SK-N-SH (cell line): ENCODE results near the gene MEIS1. TPM values are rescaled to one million over a fixed set of nuclear protein-coding genes. Genes with fewer than 3 reads are reported as not detected.

Source experiments
- CTCF ChIA-PET: fragments of 300-600, 350-600 bp; formaldehyde crosslinking; extraction: SDS; loops from one replicate; lab custom pipeline; 2021; lab: Yijun Ruan, JAX
- POLR2A ChIA-PET: fragments of 350-600 bp; sonication (Branson Sonifier 250); formaldehyde crosslinking; extraction: SDS; loops from one replicate; lab custom pipeline; 2020; ENCODE audit warnings: antibody characterized with exemption, inconsistent platforms; lab: Yijun Ruan, JAX
- DNase-seq: peaks from one replicate; pipeline ENCODE4 v3.0.0; 2012
- H2AFZ ChIP-seq: fragments of 200-600 bp; sonication (generic); 2 replicates; pipeline ENCODE4 v1.8.1; 2016; ENCODE audit warnings: antibody characterized with exemption, mild to moderate bottlenecking, low read depth
- H3F3A ChIP-seq: fragments of 200-600 bp; sonication (generic); replicated peaks from 2 replicates; pipeline ENCODE3; 2016; ENCODE audit warnings: antibody characterized with exemption, mild to moderate bottlenecking; ENCODE audit not compliant: insufficient read depth
- H3K27ac ChIP-seq, 2 experiments: fragments of 200-500 bp in 1 of 2; fragments of 200-600 bp in 1 of 2; sonication (Bioruptor generic) in 1 of 2; sonication (generic), shearing (Covaris generic) in 1 of 2; 2 replicates each; pipeline versions ENCODE4 v1.5.1 to v1.6.1; 2014 to 2016; ENCODE audit warnings: low read depth in 2 of 2, inconsistent platforms in 1 of 2, low read length in 1 of 2, mild to moderate bottlenecking in 1 of 2, mixed read lengths in 1 of 2
- H3K27me3 ChIP-seq: fragments of 200-600 bp; sonication (generic), shearing (Covaris generic); 2 replicates; pipeline ENCODE4 v1.6.1; 2016; ENCODE audit warnings: mixed run types; ENCODE audit not compliant: insufficient read depth
- H3K36me3 ChIP-seq, 2 experiments: fragments of 200-500 bp in 1 of 2; fragments of 200-600 bp in 1 of 2; sonication (Bioruptor generic) in 1 of 2; sonication (generic) in 1 of 2; replicated peaks in 1 of 2; 2 replicates each; pipeline versions ENCODE3 to v1.5.1; 2014 to 2016; ENCODE audit warnings: low read length in 1 of 2, mild to moderate bottlenecking in 1 of 2; ENCODE audit not compliant: insufficient read depth in 2 of 2, control insufficient read depth in 1 of 2
- H3K4me1 ChIP-seq, 2 experiments: fragments of 200-500 bp in 1 of 2; fragments of 200-600 bp in 1 of 2; sonication (Bioruptor generic) in 1 of 2; sonication (generic), shearing (Covaris generic) in 1 of 2; 2 replicates each; pipeline versions ENCODE4 v1.5.1 to v1.6.1; 2014 to 2016; ENCODE audit warnings: low read depth in 1 of 2, low read length in 1 of 2, mixed run types in 1 of 2; ENCODE audit not compliant: insufficient read depth in 2 of 2, control insufficient read depth in 1 of 2
- H3K4me2 ChIP-seq: fragments of 200-600 bp; sonication (generic), shearing (Covaris generic); 2 replicates; pipeline ENCODE4 v1.6.1; 2017; ENCODE audit warnings: mixed run types
- H3K4me3 ChIP-seq, 2 experiments: fragments of 200-500 bp in 1 of 2; fragments of 200-600 bp in 1 of 2; sonication (Bioruptor generic) in 1 of 2; sonication (generic), shearing (Covaris generic) in 1 of 2; 2 replicates each; pipeline versions ENCODE4 v1.5.1 to v1.8.1; 2014 to 2016; ENCODE audit warnings: low read depth in 2 of 2, inconsistent platforms in 1 of 2, low read length in 1 of 2, mild to moderate bottlenecking in 1 of 2, mixed read lengths in 1 of 2, moderate library complexity in 1 of 2
- H3K79me2 ChIP-seq: fragments of 200-600 bp; sonication (generic); 2 replicates; pipeline ENCODE4 v1.8.1; 2017; ENCODE audit warnings: mild to moderate bottlenecking; ENCODE audit not compliant: insufficient read depth
- H3K9ac ChIP-seq: fragments of 200-600 bp; sonication (generic); 2 replicates; pipeline ENCODE4 v1.6.1; 2017; ENCODE audit warnings: mixed run types
- H3K9me2 ChIP-seq: fragments of 200-600 bp; sonication (generic); 2 replicates; pipeline ENCODE4 v1.6.1; 2017; ENCODE audit warnings: mixed run types
- H3K9me3 ChIP-seq: fragments of 200-600 bp; sonication (generic); 2 replicates; pipeline ENCODE4 v1.6.1; 2017; ENCODE audit warnings: mixed run types, mild to moderate bottlenecking, moderate library complexity
- H4K20me1 ChIP-seq: fragments of 200-600 bp; sonication (generic); 2 replicates; pipeline ENCODE4 v1.6.1; 2017; ENCODE audit warnings: mild to moderate bottlenecking, mixed run types; ENCODE audit not compliant: insufficient read depth
- ELF1 ChIP-seq: IDR thresholded peaks from 2 replicates; pipeline ENCODE4 v1.4.0; 2012
- EP300 ChIP-seq, 2 experiments: IDR thresholded peaks; 2 replicates each; pipeline versions ENCODE4 v1.4.0 to v1.6.1; 2012; ENCODE audit warnings: borderline replicate concordance in 1 of 2, low read depth in 1 of 2, low read length in 1 of 2
- EZH2phosphoT487 ChIP-seq: fragments of 200-600 bp; sonication (generic); IDR thresholded peaks from 2 replicates; pipeline ENCODE4 v1.6.1; 2017; ENCODE audit warnings: low read depth, mixed run types, mild to moderate bottlenecking, antibody characterized with exemption, moderate library complexity, borderline replicate concordance
- FOSL2 ChIP-seq: IDR thresholded peaks from 2 replicates; pipeline ENCODE4 v1.4.0; 2012; ENCODE audit warnings: low read depth, mild to moderate bottlenecking, moderate library complexity, borderline replicate concordance
- FOXM1 ChIP-seq: IDR thresholded peaks from 2 replicates; pipeline ENCODE4 v1.4.0; 2012; ENCODE audit warnings: low read depth, mild to moderate bottlenecking
- GABPA ChIP-seq: IDR thresholded peaks from 2 replicates; pipeline ENCODE4 v1.4.0; 2012; ENCODE audit warnings: low read depth, mild to moderate bottlenecking
- GATA2 ChIP-seq: sonication (generic); formaldehyde crosslinking; IDR thresholded peaks from 2 replicates; pipeline ENCODE4 v1.5.0; 2020; ENCODE audit warnings: mild to moderate bottlenecking, missing genetic modification reagents
- JUND ChIP-seq: IDR thresholded peaks from 2 replicates; pipeline ENCODE4 v1.4.0; 2012
- MEF2A ChIP-seq: IDR thresholded peaks from 2 replicates; pipeline ENCODE4 v1.4.0; 2012; ENCODE audit warnings: low read depth, borderline replicate concordance
- MXI1 ChIP-seq: IDR thresholded peaks from 2 replicates; pipeline ENCODE4 v1.6.1; 2012; ENCODE audit warnings: mild to moderate bottlenecking, low read depth, low read length, improper control_type of control experiment
- NRF1 ChIP-seq: IDR thresholded peaks from 2 replicates; pipeline ENCODE4 v1.6.1; 2012; ENCODE audit warnings: low read depth, mild to moderate bottlenecking, low read length
- RFX5 ChIP-seq: IDR thresholded peaks from 2 replicates; pipeline ENCODE4 v1.6.1; 2012; ENCODE audit warnings: mild to moderate bottlenecking, improper control_type of control experiment, low read length
- RXRA ChIP-seq: IDR thresholded peaks from 2 replicates; pipeline ENCODE4 v1.4.0; 2012; ENCODE audit warnings: low read depth, mild to moderate bottlenecking, borderline replicate concordance
- SIN3A ChIP-seq: IDR thresholded peaks from 2 replicates; pipeline ENCODE4 v1.6.1; 2012; ENCODE audit warnings: low read depth, mild to moderate bottlenecking, low read length, moderate library complexity, borderline replicate concordance
- SMC3 ChIP-seq: IDR thresholded peaks from 2 replicates; pipeline ENCODE4 v1.6.1; 2012; ENCODE audit warnings: low read depth, low read length, improper control_type of control experiment
- TAF1 ChIP-seq: IDR thresholded peaks from 2 replicates; pipeline ENCODE4 v1.6.1; 2012; ENCODE audit warnings: low read depth, mild to moderate bottlenecking, low read length, moderate library complexity, borderline replicate concordance
- TCF12 ChIP-seq: IDR thresholded peaks from 2 replicates; pipeline ENCODE4 v1.4.0; 2012
- WGBS: methylation state at CpG from one replicate; pipeline ENCODE4 v1.1.6; 2017; ENCODE audit warnings: low lambda C conversion rate; 5-methylcytosine and 5-hydroxymethylcytosine counted together
- polyA plus RNA-seq, 3 experiments: library from polyadenylated mRNA; depleted of rRNA; stranded (reverse); fragments of >200 nt; gene quantifications; 2 replicates each; pipeline ENCODE4 v1.2.3, GENCODE V29; 2012
- TF ChIP-seq, protein P1 (sequence below): fragments of 200-600 bp; sonication (generic); IDR thresholded peaks from 2 replicates; pipeline ENCODE4 v1.6.1; 2017; ENCODE audit warnings: antibody characterized with exemption, mild to moderate bottlenecking, moderate library complexity
- TF ChIP-seq, protein P2 (sequence below): IDR thresholded peaks from 2 replicates; pipeline ENCODE4 v1.4.0; 2012; ENCODE audit warnings: low read depth
- TF ChIP-seq, protein P3 (sequence below): IDR thresholded peaks from 2 replicates; pipeline ENCODE4 v1.4.0; 2012; ENCODE audit warnings: low read depth, borderline replicate concordance

MEIS1 gene
- polyA plus RNA-seq, 1 of the 3 experiments (the other 2 are of a cell fraction), result 16.9 TPM

DNA sequence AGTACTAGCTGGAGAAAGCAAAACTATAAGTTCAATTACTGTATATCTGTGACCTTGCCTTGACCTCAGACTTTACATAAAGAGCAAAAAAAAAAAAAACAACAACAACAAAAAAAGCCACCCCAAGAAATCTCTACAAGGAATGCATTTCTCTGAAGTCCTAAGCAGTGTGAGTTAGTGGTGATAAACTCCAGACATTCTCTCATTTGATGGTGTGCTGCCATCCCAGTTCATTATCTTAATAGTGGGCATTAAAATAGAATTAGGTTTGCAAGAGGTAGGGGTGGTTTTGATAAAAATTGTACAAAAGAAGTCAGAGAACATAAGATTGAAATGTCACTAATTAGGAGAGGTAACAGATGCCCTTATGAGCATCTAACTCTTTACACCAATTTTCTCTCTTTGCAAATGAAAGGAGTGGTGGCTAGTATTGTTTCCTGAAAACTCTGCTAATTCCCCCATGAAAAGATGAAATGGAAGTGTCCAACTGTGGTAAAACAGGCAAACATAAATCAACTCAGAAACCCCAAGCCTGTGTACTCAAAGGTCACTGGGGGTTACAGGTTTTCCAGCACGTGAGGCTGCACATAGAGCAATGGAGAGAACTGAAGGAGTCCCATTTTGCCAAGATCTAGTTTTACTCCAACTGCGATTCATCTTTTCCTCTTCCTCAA lies 131.9 kb downstream of the MEIS1 start:
- TF ChIP-seq JUND, result no peak
- TF ChIP-seq FOSL2, result no peak
- no peak for TF ChIP-seq FOXM1
- no peak for TF ChIP-seq GATA2 (CRISPR knock-in tag)
- no peak for TF ChIP-seq RFX5
- TF ChIP-seq TAF1, result no peak
- TF ChIP-seq GABPA, result no peak
- TF ChIP-seq SMC3, result no peak
- TF ChIP-seq ELF1, result no peak
- no peak for TF ChIP-seq MEF2A
- no peak for TF ChIP-seq MXI1
- TF ChIP-seq EZH2phosphoT487, result no peak
- TF ChIP-seq, protein P1, sequence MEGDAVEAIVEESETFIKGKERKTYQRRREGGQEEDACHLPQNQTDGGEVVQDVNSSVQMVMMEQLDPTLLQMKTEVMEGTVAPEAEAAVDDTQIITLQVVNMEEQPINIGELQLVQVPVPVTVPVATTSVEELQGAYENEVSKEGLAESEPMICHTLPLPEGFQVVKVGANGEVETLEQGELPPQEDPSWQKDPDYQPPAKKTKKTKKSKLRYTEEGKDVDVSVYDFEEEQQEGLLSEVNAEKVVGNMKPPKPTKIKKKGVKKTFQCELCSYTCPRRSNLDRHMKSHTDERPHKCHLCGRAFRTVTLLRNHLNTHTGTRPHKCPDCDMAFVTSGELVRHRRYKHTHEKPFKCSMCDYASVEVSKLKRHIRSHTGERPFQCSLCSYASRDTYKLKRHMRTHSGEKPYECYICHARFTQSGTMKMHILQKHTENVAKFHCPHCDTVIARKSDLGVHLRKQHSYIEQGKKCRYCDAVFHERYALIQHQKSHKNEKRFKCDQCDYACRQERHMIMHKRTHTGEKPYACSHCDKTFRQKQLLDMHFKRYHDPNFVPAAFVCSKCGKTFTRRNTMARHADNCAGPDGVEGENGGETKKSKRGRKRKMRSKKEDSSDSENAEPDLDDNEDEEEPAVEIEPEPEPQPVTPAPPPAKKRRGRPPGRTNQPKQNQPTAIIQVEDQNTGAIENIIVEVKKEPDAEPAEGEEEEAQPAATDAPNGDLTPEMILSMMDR, result no peak
- no peak for TF ChIP-seq TCF12
- TF ChIP-seq EP300 (IDR thresholded peaks at IDR 0.05; ENCODE audit: borderline replicate concordance in 1 of 2, low read depth in 1 of 2, low read length in 1 of 2), result no peak
- TF ChIP-seq, protein P2, sequence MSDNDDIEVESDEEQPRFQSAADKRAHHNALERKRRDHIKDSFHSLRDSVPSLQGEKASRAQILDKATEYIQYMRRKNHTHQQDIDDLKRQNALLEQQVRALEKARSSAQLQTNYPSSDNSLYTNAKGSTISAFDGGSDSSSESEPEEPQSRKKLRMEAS, result no peak
- TF ChIP-seq RXRA, result no peak
- TF ChIP-seq NRF1, result no peak
- no peak for TF ChIP-seq SIN3A
- TF ChIP-seq, protein P3, sequence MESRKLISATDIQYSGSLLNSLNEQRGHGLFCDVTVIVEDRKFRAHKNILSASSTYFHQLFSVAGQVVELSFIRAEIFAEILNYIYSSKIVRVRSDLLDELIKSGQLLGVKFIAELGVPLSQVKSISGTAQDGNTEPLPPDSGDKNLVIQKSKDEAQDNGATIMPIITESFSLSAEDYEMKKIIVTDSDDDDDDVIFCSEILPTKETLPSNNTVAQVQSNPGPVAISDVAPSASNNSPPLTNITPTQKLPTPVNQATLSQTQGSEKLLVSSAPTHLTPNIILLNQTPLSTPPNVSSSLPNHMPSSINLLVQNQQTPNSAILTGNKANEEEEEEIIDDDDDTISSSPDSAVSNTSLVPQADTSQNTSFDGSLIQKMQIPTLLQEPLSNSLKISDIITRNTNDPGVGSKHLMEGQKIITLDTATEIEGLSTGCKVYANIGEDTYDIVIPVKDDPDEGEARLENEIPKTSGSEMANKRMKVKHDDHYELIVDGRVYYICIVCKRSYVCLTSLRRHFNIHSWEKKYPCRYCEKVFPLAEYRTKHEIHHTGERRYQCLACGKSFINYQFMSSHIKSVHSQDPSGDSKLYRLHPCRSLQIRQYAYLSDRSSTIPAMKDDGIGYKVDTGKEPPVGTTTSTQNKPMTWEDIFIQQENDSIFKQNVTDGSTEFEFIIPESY, result no peak
- H3K4me3 ChIP-seq, result no peak overlapping the region
- no peaks in the 10 kb centered on the region for H3K79me2 ChIP-seq
- H3K36me3 ChIP-seq, result peaks cover 36 to 52% of the 10 kb centered on the region in 2 experiments
- no peak overlapping the region for H2AFZ ChIP-seq
- WGBS, result 91% methylated on average over 2 of the region's 2 CpGs
- POLR2A ChIA-PET, result no interaction called here
- H3K27me3 ChIP-seq, result no peaks in the 10 kb centered on the region
- H3K4me1 ChIP-seq, result peaks cover 21 to 23% of the 10 kb centered on the region in 2 experiments; a peak in 3 of 4 replicates
- H3K4me2 ChIP-seq, result no peak overlapping the region
- H3K9me3 ChIP-seq, result no peaks in the 10 kb centered on the region
- no peaks in the 10 kb centered on the region for H3K9me2 ChIP-seq
- no peak overlapping the region for H3K9ac ChIP-seq
- CTCF ChIA-PET, result interaction anchor here (0.7 kb wide), 1 partner anchor 1481 kb away, joined by 3 read pairs; no protein-coding TSS in a partner anchor
- no peak overlapping the region; a peak in 1 of 4 replicates for H3K27ac ChIP-seq
- peaks cover 7% of the 10 kb centered on the region for H3F3A ChIP-seq
- no peak for DNase-seq
- H4K20me1 ChIP-seq, result no peaks in the 10 kb centered on the region
